Lower leg skin (tissue), 3 donors: ENCODE data around the gene MKLN1.

ENCODE experiments used
- POLR2A ChIP-seq, 2 donors: fragments of 450-650 bp; IDR thresholded peaks; one replicate each; pipeline ENCODE4 v1.6.1; 2016 to 2017; ENCODE audit warnings: antibody characterized with exemption in 2 of 2, mild to moderate bottlenecking in 1 of 2, moderate library complexity in 1 of 2
- TF ChIP-seq, protein P1 (sequence below), 3 donors: fragments of 450-650 bp; IDR thresholded peaks; one replicate each; pipeline ENCODE4 v1.5.1; 2016; ENCODE audit warnings: antibody characterized with exemption in 3 of 3, mild to moderate bottlenecking in 3 of 3, moderate library complexity in 2 of 3

GRCh38 chr7:131413711-131414110, 86.0 kb downstream of the MKLN1 start:
- TF ChIP-seq, protein P1, sequence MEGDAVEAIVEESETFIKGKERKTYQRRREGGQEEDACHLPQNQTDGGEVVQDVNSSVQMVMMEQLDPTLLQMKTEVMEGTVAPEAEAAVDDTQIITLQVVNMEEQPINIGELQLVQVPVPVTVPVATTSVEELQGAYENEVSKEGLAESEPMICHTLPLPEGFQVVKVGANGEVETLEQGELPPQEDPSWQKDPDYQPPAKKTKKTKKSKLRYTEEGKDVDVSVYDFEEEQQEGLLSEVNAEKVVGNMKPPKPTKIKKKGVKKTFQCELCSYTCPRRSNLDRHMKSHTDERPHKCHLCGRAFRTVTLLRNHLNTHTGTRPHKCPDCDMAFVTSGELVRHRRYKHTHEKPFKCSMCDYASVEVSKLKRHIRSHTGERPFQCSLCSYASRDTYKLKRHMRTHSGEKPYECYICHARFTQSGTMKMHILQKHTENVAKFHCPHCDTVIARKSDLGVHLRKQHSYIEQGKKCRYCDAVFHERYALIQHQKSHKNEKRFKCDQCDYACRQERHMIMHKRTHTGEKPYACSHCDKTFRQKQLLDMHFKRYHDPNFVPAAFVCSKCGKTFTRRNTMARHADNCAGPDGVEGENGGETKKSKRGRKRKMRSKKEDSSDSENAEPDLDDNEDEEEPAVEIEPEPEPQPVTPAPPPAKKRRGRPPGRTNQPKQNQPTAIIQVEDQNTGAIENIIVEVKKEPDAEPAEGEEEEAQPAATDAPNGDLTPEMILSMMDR (IDR thresholded peaks at IDR 0.05), result no peak
- TF ChIP-seq POLR2A (IDR thresholded peaks at IDR 0.05), result no peak
